IPS DF 6.9 (cell line): Measurements from ENCODE around the gene RABGGTA.

ENCODE experiments used
- DNase-seq: peaks from one replicate; pipeline ENCODE4 v3.0.0-alpha.2; 2013; ENCODE audit warnings: low read depth, low spot score
- H3K27ac ChIP-seq: one replicate; pipeline ENCODE4 v1.5.1; 2013; ENCODE audit warnings: low read length, control low read depth
- H3K27me3 ChIP-seq: 2 replicates; pipeline ENCODE4 v1.6.1; 2013; ENCODE audit warnings: mild to moderate bottlenecking, low read length; ENCODE audit not compliant: control insufficient read depth, insufficient read depth
- H3K36me3 ChIP-seq: 2 replicates; pipeline ENCODE4 v1.6.1; 2013; ENCODE audit warnings: low read length; ENCODE audit not compliant: control insufficient read depth, insufficient read depth
- H3K4me1 ChIP-seq: 2 replicates; pipeline ENCODE4 v1.6.1; 2013; ENCODE audit warnings: low read length; ENCODE audit not compliant: control insufficient read depth, insufficient read depth
- H3K4me3 ChIP-seq: 2 replicates; pipeline ENCODE4 v1.5.1; 2013; ENCODE audit warnings: mild to moderate bottlenecking, low read length
- H3K9me3 ChIP-seq: 2 replicates; pipeline ENCODE4 v1.6.1; 2013; ENCODE audit warnings: low read length, inconsistent platforms; ENCODE audit not compliant: control insufficient read depth, insufficient read depth
- WGBS: extraction: QIAGEN DNeasy Blood & Tissue Kit; methylation state at CpG from one replicate; pipeline ENCODE4 v1.1.7; 2013; ENCODE audit warnings: mixed read lengths, missing lambda C conversion rate; ENCODE audit not compliant: insufficient read length, insufficient coverage; 5-methylcytosine and 5-hydroxymethylcytosine counted together

RABGGTA gene

GRCh38 chr14:24277606-24278321 is 6.4 kb upstream of the RABGGTA start:
- Histone ChIP-seq H3K27me3 (no peaks in the 10 kb centered on the region), H3K4me1 (no peaks in the 10 kb centered on the region), H3K27ac (no peak overlapping the region), H3K4me3 (no peak overlapping the region), H3K36me3 (no peaks in the 10 kb centered on the region; the same call in 1 of the 2 replicates), H3K9me3 (no peaks in the 10 kb centered on the region)
- WGBS = no CpG with 5 or more reads among the region's 11 CpGs
- no peak for DNase-seq

- no peak for DNase-seq
- no peaks in the 10 kb centered on the region for H3K27me3 ChIP-seq
- no peak overlapping the region for H3K4me3 ChIP-seq
- no peaks in the 10 kb centered on the region for H3K9me3 ChIP-seq
- no peaks in the 10 kb centered on the region for H3K4me1 ChIP-seq
- no peak overlapping the region for H3K27ac ChIP-seq
- no CpG with 5 or more reads among the region's 6 CpGs for WGBS
- no peaks in the 10 kb centered on the region; the same call in 1 of the 2 replicates for H3K36me3 ChIP-seq
Observed at GRCh38 chr14:24277071-24277470, 5.7 kb upstream of the RABGGTA start.

- no peaks in the 10 kb centered on the region for H3K27me3 ChIP-seq
- no peaks in the 10 kb centered on the region for H3K9me3 ChIP-seq
- no peaks in the 10 kb centered on the region; the same call in 1 of the 2 replicates for H3K36me3 ChIP-seq
- H3K27ac ChIP-seq = no peak overlapping the region
- no peak overlapping the region for H3K4me3 ChIP-seq
- DNase-seq = no peak
- no peaks in the 10 kb centered on the region for H3K4me1 ChIP-seq
- no CpG with 5 or more reads among the region's 3 CpGs for WGBS
Observed at GRCh38 chr14:24274101-24274543, 2.7 kb upstream of the RABGGTA start.

GRCh38 chr14:24273422-24273998 is 2.1 kb upstream of the RABGGTA start:
- no peak for DNase-seq
- no peaks in the 10 kb centered on the region for H3K4me1 ChIP-seq
- no peaks in the 10 kb centered on the region; the same call in 1 of the 2 replicates for H3K36me3 ChIP-seq
- no peak overlapping the region for H3K27ac ChIP-seq
- no peaks in the 10 kb centered on the region for H3K9me3 ChIP-seq
- no peak overlapping the region for H3K4me3 ChIP-seq
- no CpG with 5 or more reads among the region's 3 CpGs for WGBS
- H3K27me3 ChIP-seq = no peaks in the 10 kb centered on the region

GRCh38 chr14:24272467-24272866 is 1.1 kb upstream of the RABGGTA start:
- no peaks in the 10 kb centered on the region; the same call in 1 of the 2 replicates for H3K36me3 ChIP-seq
- WGBS = no CpG with 5 or more reads among the region's 2 CpGs
- H3K4me1 ChIP-seq = no peaks in the 10 kb centered on the region
- no peak for DNase-seq
- H3K27me3 ChIP-seq = no peaks in the 10 kb centered on the region
- H3K9me3 ChIP-seq = no peaks in the 10 kb centered on the region
- no peak overlapping the region for H3K27ac ChIP-seq
- no peak overlapping the region for H3K4me3 ChIP-seq

- DNase-seq = no peak
- no peak overlapping the region for H3K27ac ChIP-seq
- WGBS = no CpG with 5 or more reads among the region's 3 CpGs
- no peaks in the 10 kb centered on the region for H3K27me3 ChIP-seq
- peak overlapping the region; percentile 21; the same call in 1 of the 2 replicates for H3K4me3 ChIP-seq
- H3K9me3 ChIP-seq = no peaks in the 10 kb centered on the region
- no peaks in the 10 kb centered on the region for H3K4me1 ChIP-seq
- no peaks in the 10 kb centered on the region; the same call in 1 of the 2 replicates for H3K36me3 ChIP-seq
Observed at GRCh38 chr14:24271834-24272263, 452 bp upstream of the RABGGTA start.

- no peak overlapping the region for H3K27ac ChIP-seq
- DNase-seq = no peak
- H3K9me3 ChIP-seq = no peaks in the 10 kb centered on the region
- H3K4me1 ChIP-seq = no peaks in the 10 kb centered on the region
- H3K4me3 ChIP-seq = peak overlapping the region; percentile 63; the same call in 1 of the 2 replicates
- peaks cover 4% of the 10 kb centered on the region; the same call in 1 of the 2 replicates for H3K36me3 ChIP-seq
- WGBS = no CpG with 5 or more reads among the region's 13 CpGs
- no peaks in the 10 kb centered on the region for H3K27me3 ChIP-seq
Observed at GRCh38 chr14:24270537-24271133, 762 bp downstream of the RABGGTA start.

GRCh38 chr14:24269910-24270536 is 1.4 kb downstream of the RABGGTA start:
- Histone ChIP-seq H3K27ac (no peak overlapping the region), H3K4me1 (no peaks in the 10 kb centered on the region), H3K36me3 (peaks cover 4% of the 10 kb centered on the region; the same call in 1 of the 2 replicates), H3K4me3 (no peak overlapping the region), H3K9me3 (no peaks in the 10 kb centered on the region), H3K27me3 (no peaks in the 10 kb centered on the region)
- WGBS = no CpG with 5 or more reads among the region's 14 CpGs
- no peak for DNase-seq

GRCh38 chr14:24269368-24269767 is 2.0 kb downstream of the RABGGTA start:
- Histone ChIP-seq H3K9me3 (no peaks in the 10 kb centered on the region), H3K4me1 (no peaks in the 10 kb centered on the region), H3K4me3 (no peak overlapping the region), H3K27ac (no peak overlapping the region), H3K36me3 (peaks cover 4% of the 10 kb centered on the region; the same call in 1 of the 2 replicates), H3K27me3 (no peaks in the 10 kb centered on the region)
- WGBS = no CpG with 5 or more reads among the region's 8 CpGs
- DNase-seq = no peak

GRCh38 chr14:24268225-24268624 is 3.2 kb downstream of the RABGGTA start:
- WGBS = no CpG with 5 or more reads among the region's 9 CpGs
- H3K36me3 ChIP-seq = peaks cover 4% of the 10 kb centered on the region; the same call in 1 of the 2 replicates
- H3K9me3 ChIP-seq = no peaks in the 10 kb centered on the region
- no peaks in the 10 kb centered on the region for H3K27me3 ChIP-seq
- no peak overlapping the region for H3K4me3 ChIP-seq
- no peaks in the 10 kb centered on the region for H3K4me1 ChIP-seq
- DNase-seq = no peak
- H3K27ac ChIP-seq = no peak overlapping the region
